Body of pancreas (tissue), 4 donors: ENCODE data around the gene CISD1. TPM values are rescaled to one million over a fixed set of nuclear protein-coding genes. Genes with fewer than 3 reads are reported as not detected.

Experiments used
- ATAC-seq: fragments of 150-250 bp; one replicate; pipeline ENCODE4 v1.9.1; 2016
- DNase-seq, 4 donors: peaks; one replicate each; pipeline ENCODE4 v3.0.0-alpha.2; 2019
- H3K27ac ChIP-seq, 4 donors: fragments of 200-600 bp; sonication (generic); 1 replicate in 3 of 4; 2 replicates in 1 of 4; pipeline versions ENCODE4 v1.5.1 to v1.6.1; 2016 to 2019; ENCODE audit warnings: mild to moderate bottlenecking in 1 of 4, mixed read lengths in 1 of 4, moderate library complexity in 1 of 4
- H3K27me3 ChIP-seq, 2 donors: fragments of 200-600 bp; sonication (generic); one replicate each; pipeline ENCODE4 v1.6.0; 2016; ENCODE audit warnings: mild to moderate bottlenecking in 1 of 2
- H3K36me3 ChIP-seq, 2 donors: fragments of 200-600 bp; sonication (generic); replicated peaks in 1 of 2; 2 replicates each; pipeline ENCODE4 v1.5.1; 2016; ENCODE audit warnings: low read depth in 2 of 2; ENCODE audit not compliant: insufficient read depth in 1 of 2
- H3K4me1 ChIP-seq: fragments of 200-600 bp; sonication (generic); one replicate; pipeline ENCODE4 v1.6.0; 2016
- H3K4me3 ChIP-seq, 2 donors: fragments of 200-600 bp; sonication (generic); 1 replicate in 1 of 2; 2 replicates in 1 of 2; pipeline ENCODE4 v1.5.1; 2016 to 2019
- H3K9me3 ChIP-seq, 3 donors: fragments of 200-600 bp; sonication (generic); 1 replicate in 2 of 3; 2 replicates in 1 of 3; pipeline ENCODE4 v1.5.1; 2016
- POLR2A ChIP-seq, 3 donors: fragments of 450-650 bp; IDR thresholded peaks; one replicate each; pipeline ENCODE4 v1.6.1; 2016; ENCODE audit warnings: antibody characterized with exemption in 3 of 3, mild to moderate bottlenecking in 2 of 3
- WGBS, 2 donors: methylation state at CpG; one replicate each; pipeline ENCODE4 v1.1.5; 2017; 5-methylcytosine and 5-hydroxymethylcytosine counted together
- intact Hi-C: fragments of 100-400 bp; cut with DNase I; formaldehyde crosslinking; loops from one replicate; pipeline ENCODE4 v1.15.1; 2023
- total RNA-seq, 2 donors: library from RNA; depleted of rRNA; stranded (reverse); fragments of >200 nt; gene quantifications; one replicate each; pipeline ENCODE4 v1.1.0, GENCODE V29; 2016
- TF ChIP-seq, protein P1 (sequence below), 7 experiments: fragments of 450-650 bp in 4 of 7; fragments of 200-600 bp in 3 of 7; sonication (generic) in 3 of 7; IDR thresholded peaks; one replicate each; pipeline ENCODE4 v1.5.1; 2016 to 2019; ENCODE audit warnings: antibody characterized with exemption in 7 of 7

CISD1 gene
- total RNA-seq, 2 donors from 2014 or later: 3.0 to 8.3 TPM

DNA sequence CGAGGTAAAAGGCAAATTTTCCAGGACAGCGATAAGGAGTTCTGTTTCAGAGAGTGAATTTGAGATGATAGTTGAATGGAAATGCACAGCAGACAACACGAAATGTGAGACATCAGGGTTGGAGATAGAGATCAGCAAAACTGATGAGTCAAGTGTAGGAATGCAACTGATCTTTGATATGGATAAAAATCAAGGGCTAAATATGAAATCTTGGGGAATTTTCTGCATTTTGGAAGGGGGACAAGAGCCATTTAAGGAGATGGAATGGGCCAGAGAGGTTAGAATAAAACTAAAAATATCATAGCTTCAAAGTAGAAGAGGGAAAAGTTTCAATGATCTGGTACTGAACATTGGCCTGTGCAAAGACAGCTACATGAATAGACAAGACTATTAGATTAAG is 11.5 kb downstream of the CISD1 start:
- DNase-seq: no peak
- TF ChIP-seq, protein P1, sequence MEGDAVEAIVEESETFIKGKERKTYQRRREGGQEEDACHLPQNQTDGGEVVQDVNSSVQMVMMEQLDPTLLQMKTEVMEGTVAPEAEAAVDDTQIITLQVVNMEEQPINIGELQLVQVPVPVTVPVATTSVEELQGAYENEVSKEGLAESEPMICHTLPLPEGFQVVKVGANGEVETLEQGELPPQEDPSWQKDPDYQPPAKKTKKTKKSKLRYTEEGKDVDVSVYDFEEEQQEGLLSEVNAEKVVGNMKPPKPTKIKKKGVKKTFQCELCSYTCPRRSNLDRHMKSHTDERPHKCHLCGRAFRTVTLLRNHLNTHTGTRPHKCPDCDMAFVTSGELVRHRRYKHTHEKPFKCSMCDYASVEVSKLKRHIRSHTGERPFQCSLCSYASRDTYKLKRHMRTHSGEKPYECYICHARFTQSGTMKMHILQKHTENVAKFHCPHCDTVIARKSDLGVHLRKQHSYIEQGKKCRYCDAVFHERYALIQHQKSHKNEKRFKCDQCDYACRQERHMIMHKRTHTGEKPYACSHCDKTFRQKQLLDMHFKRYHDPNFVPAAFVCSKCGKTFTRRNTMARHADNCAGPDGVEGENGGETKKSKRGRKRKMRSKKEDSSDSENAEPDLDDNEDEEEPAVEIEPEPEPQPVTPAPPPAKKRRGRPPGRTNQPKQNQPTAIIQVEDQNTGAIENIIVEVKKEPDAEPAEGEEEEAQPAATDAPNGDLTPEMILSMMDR (IDR thresholded peaks at IDR 0.05): no peak
- TF ChIP-seq POLR2A (IDR thresholded peaks at IDR 0.05): no peak
- ATAC-seq: no peak
- H3K27me3 ChIP-seq: no peaks in the 10 kb centered on the region
- no peak overlapping the region for H3K4me3 ChIP-seq
- H3K9me3 ChIP-seq: no peaks in the 10 kb centered on the region
- H3K36me3 ChIP-seq: peaks cover 0 to 3% of the 10 kb centered on the region in 2 donors
- no peak overlapping the region for H3K27ac ChIP-seq
- intact Hi-C loops: no loop called here
- 93 to 96% methylated on average over 3 of the region's 3 CpGs for WGBS, 2 donors
- H3K4me1 ChIP-seq: peaks cover 7% of the 10 kb centered on the region

DNA sequence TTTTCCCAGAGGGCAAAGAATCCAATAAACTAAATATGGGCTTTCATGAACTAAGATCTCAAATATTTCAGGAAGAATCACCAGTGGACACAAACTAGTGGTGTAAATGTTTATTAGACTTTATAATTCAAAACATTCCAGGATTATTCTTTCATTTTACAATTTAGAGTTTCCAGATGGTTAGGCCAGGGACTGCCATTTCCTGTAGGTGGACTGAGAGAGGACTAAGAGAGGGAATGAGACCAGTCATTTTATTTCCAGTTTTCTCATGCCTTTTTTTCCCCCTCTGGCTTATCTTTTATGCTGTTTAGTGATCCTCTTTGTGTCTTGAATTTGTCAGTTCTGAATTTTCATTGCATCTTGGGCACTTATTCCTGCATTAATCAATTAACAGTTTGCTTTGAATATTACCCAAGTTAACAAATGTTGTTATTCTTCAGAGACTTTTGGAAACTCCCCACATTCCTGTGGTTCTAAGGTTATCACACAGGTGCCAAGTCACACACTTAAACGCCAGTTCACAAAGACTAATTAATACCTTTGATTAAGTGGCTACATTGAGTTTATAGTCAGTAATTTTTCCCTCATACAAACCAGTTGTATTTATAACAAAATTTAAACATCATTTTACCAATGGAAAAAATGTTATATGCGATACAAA is 12.3 kb downstream of the CISD1 start:
- Histone ChIP-seq H3K4me1 (peaks cover 4% of the 10 kb centered on the region), H3K27ac (peak overlapping the region in 1 of 4 donors; percentile 16), H3K4me3 (no peak overlapping the region), H3K36me3 (peaks cover 0 to 3% of the 10 kb centered on the region in 2 donors), H3K9me3 (no peaks in the 10 kb centered on the region), H3K27me3 (no peaks in the 10 kb centered on the region)
- TF ChIP-seq POLR2A (IDR thresholded peaks at IDR 0.05): no peak
- TF ChIP-seq, protein P1 (IDR thresholded peaks at IDR 0.05): no peak
- 45 to 47% methylated on average over 2 of the region's 2 CpGs for WGBS, 2 donors
- ATAC-seq (peak; percentile 55), DNase-seq (no peak)
- intact Hi-C loops: no loop called here

DNA sequence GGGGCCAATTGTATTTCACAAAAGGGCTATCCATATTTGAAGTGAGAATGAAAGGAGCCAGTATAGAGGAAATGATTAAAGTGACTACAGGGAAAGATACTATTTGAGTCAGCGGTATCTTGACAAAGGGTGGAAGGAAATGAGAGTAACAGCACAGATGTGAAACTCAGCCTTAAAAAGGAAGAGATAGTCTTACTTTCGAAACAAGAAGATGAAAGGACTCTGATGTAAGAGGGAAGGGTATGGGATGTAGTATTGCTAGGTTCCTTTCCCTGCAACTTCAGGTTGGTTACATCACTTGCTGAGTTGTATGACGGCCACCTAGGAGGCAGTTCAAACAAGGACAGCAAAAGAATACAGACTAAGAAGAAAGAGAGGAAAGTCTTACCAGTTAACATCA is 13.7 kb downstream of the CISD1 start:
- TF ChIP-seq, protein P1 (IDR thresholded peaks at IDR 0.05): no peak
- no peak for TF ChIP-seq POLR2A (IDR thresholded peaks at IDR 0.05)
- Histone ChIP-seq H3K9me3 (no peaks in the 10 kb centered on the region), H3K4me1 (peaks cover 4% of the 10 kb centered on the region), H3K27me3 (no peaks in the 10 kb centered on the region), H3K27ac (no peak overlapping the region), H3K4me3 (no peak overlapping the region), H3K36me3 (no peaks in the 10 kb centered on the region)
- DNase-seq: no peak
- intact Hi-C loops: no loop called here
- no peak for ATAC-seq
- WGBS, 2 donors: 76 to 83% methylated on average over 3 of the region's 3 CpGs

DNA sequence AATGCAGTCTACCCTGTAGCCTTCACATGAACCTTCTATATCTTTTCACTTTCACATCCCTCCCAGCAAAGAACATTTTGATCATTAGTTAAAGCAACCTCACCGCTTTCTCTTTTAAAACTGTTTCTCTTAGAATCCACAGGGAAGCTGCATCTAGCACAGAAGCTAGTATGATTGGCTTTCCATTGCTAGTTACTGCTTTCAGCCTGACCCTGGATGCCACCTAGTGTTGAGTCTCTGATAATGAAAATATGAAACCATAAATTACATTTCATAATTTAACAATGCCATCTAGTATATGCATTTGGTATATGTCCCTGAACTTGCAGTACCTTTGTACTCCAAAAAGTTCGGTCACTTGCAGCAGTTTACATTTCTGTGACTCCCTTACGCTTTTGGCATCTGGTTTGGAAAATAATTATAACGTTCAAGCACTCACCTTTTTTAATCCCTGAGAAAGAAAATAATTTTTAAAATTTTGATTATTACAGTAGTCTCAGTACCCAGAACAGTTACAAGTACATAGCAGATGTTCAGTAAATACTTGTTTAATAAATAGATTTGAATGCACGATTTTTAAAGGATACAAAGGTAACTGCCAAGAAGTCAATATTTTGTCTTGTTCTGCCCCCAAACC is 22.7 kb downstream of the CISD1 start:
- H3K36me3 ChIP-seq: no peaks in the 10 kb centered on the region
- peak; percentile 18 to 57 (median 33) for DNase-seq
- no peak for TF ChIP-seq POLR2A (IDR thresholded peaks at IDR 0.05)
- TF ChIP-seq, protein P1 (IDR thresholded peaks at IDR 0.05): peak; percentile 36 to 89 (median 80)
- no peaks in the 10 kb centered on the region for H3K9me3 ChIP-seq
- WGBS, 2 donors: 30 to 44% methylated on average over 5 of the region's 5 CpGs
- peak; percentile 75 for ATAC-seq
- no peak overlapping the region for H3K27ac ChIP-seq
- H3K4me3 ChIP-seq: no peak overlapping the region
- no peaks in the 10 kb centered on the region for H3K27me3 ChIP-seq
- intact Hi-C loops: loop anchor here (5.0 kb wide), 1 partner anchor 114 kb away; no protein-coding TSS in a partner anchor
- H3K4me1 ChIP-seq: peaks cover 4% of the 10 kb centered on the region
